Neural crest cell (in vitro differentiated cells): ENCODE results near the gene WSB1. TPM values are rescaled to one million over a fixed set of nuclear protein-coding genes. Genes with fewer than 3 reads are reported as not detected.
"Not testable (repeated sequence)": the region's sequence is repeated elsewhere in the genome, so short reads cannot be mapped to it uniquely, and the experiment has no call there.

Experiments
- DNase-seq: peaks from one replicate; pipeline ENCODE4 v3.0.0; 2021; ENCODE audit warnings: low read depth, mixed read lengths, low spot score
- H3K27ac Mint-ChIP-seq: one replicate; pipeline ENCODE4 v1.8.0; 2021; ENCODE audit warnings: mild to moderate bottlenecking, mixed read lengths; ENCODE audit not compliant: unreplicated experiment
- H3K27me3 Mint-ChIP-seq: 2 replicates; pipeline ENCODE4 v1.8.0; 2021; ENCODE audit warnings: low read depth, mild to moderate bottlenecking, mixed read lengths
- H3K36me3 Mint-ChIP-seq: 2 replicates; pipeline ENCODE4 v1.8.0; 2021; ENCODE audit warnings: low read depth, mild to moderate bottlenecking, mixed read lengths
- H3K4me1 Mint-ChIP-seq: 2 replicates; pipeline ENCODE4 v1.8.0; 2021; ENCODE audit warnings: mixed read lengths
- H3K4me3 Mint-ChIP-seq: one replicate; pipeline ENCODE4 v1.8.0; 2021; ENCODE audit warnings: mild to moderate bottlenecking, mixed read lengths
- H3K9me3 Mint-ChIP-seq: 2 replicates; pipeline ENCODE4 v1.8.0; 2021; ENCODE audit warnings: mixed read lengths
- total RNA-seq: library from RNA; stranded (reverse); gene quantifications from 2 replicates; pipeline ENCODE4 v1.2.1, GENCODE V29; 2021
- TF ChIP-seq, protein P1 (sequence below): fragments of 200-600 bp; sonication (generic); conservative IDR thresholded peaks from 2 replicates; pipeline ENCODE4 v1.5.0; 2021; ENCODE audit warnings: antibody characterized with exemption, mild to moderate bottlenecking

WSB1 gene
- total RNA-seq, 1 donor from 2014 or later: 237 TPM

- no peaks in the 10 kb centered on the region for H3K9me3 Mint-ChIP-seq
- DNase-seq: no peak
- H3K4me3 Mint-ChIP-seq: no peak overlapping the region
- H3K36me3 Mint-ChIP-seq: no peaks in the 10 kb centered on the region
- peaks cover 18% of the 10 kb centered on the region for H3K27me3 Mint-ChIP-seq
- H3K4me1 Mint-ChIP-seq: peaks cover 10% of the 10 kb centered on the region
- TF ChIP-seq, protein P1, sequence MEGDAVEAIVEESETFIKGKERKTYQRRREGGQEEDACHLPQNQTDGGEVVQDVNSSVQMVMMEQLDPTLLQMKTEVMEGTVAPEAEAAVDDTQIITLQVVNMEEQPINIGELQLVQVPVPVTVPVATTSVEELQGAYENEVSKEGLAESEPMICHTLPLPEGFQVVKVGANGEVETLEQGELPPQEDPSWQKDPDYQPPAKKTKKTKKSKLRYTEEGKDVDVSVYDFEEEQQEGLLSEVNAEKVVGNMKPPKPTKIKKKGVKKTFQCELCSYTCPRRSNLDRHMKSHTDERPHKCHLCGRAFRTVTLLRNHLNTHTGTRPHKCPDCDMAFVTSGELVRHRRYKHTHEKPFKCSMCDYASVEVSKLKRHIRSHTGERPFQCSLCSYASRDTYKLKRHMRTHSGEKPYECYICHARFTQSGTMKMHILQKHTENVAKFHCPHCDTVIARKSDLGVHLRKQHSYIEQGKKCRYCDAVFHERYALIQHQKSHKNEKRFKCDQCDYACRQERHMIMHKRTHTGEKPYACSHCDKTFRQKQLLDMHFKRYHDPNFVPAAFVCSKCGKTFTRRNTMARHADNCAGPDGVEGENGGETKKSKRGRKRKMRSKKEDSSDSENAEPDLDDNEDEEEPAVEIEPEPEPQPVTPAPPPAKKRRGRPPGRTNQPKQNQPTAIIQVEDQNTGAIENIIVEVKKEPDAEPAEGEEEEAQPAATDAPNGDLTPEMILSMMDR: no peak
- H3K27ac Mint-ChIP-seq: no peak overlapping the region
Observed at GRCh38 chr17:27247071-27247957, 46.6 kb upstream of the WSB1 start.

DNA sequence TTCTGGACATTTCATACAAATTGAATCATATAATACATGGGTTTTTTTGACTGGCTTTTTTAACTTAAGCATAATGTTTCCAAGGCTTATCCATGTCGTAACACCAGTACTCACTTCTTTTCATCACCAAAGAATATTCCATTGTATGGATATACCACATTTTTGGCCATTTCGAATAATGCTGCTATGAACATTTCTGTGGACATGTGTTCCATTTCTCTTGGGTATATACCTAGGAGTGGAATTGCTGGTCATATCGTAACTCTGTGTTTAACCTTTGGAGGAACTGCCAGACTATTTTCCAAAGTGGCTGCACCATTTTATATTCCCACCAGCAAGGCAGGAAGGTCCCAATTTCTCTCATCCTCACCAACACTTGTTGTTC lies 46.0 kb upstream of the WSB1 start:
- peaks cover 10% of the 10 kb centered on the region for H3K4me1 Mint-ChIP-seq
- TF ChIP-seq, protein P1: no peak

DNA sequence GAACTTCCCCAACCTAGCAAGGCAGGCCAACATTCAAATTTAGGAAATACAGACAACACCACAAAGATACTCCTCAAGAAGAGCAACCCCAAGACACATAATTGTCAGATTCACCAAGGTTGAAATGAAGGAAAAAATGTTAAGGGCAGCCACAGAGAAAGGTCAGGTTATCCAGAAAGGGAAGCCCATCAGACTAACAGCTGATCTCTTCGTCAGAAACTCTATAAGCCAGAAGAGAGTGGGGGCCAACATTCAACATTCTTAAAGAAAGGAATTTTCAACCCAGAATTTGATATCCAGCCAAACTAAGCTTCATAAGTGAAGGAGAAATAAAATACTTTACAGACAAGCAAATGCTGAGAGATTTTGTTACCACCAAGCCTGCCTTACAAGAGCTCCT lies 43.1 kb upstream of the WSB1 start:
- H3K36me3 Mint-ChIP-seq, H3K27ac Mint-ChIP-seq: not testable (repeated sequence)

More for the DNA sequence above, 46.0 kb upstream of the WSB1 start:
- Mint-ChIP-seq H3K27me3 (peaks cover 23% of the 10 kb centered on the region), H3K4me3 (no peak overlapping the region), H3K27ac (no peak overlapping the region), H3K9me3 (no peaks in the 10 kb centered on the region), H3K36me3 (no peaks in the 10 kb centered on the region)
- no peak for DNase-seq

DNA sequence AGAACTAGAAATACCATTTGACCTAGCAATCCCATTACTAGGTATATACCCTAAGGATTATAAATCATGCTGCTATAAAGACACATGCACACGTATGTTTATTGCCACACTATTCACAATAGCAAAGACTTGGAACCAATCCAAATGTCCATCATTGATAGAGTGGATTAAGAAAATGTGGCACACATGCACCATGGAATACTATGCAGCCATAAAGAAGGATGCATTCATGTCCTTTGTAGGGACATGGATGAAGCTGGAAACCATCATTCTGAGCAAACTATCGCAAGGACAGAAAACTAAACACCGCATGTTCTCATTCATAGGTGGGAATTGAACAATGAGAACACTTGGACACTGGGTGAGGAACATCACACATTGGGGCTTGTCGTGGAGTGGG lies 39.1 kb upstream of the WSB1 start:
- not testable (repeated sequence) for H3K4me3 Mint-ChIP-seq, H3K27ac Mint-ChIP-seq, DNase-seq, H3K36me3 Mint-ChIP-seq, H3K9me3 Mint-ChIP-seq
- peaks cover 26% of the 10 kb centered on the region for H3K27me3 Mint-ChIP-seq
- peaks cover 12% of the 10 kb centered on the region for H3K4me1 Mint-ChIP-seq

More for the DNA sequence above, 43.1 kb upstream of the WSB1 start:
- DNase-seq, H3K4me3 Mint-ChIP-seq, H3K4me1 Mint-ChIP-seq, H3K9me3 Mint-ChIP-seq: not testable (repeated sequence)
- H3K27me3 Mint-ChIP-seq: peaks cover 26% of the 10 kb centered on the region

DNA sequence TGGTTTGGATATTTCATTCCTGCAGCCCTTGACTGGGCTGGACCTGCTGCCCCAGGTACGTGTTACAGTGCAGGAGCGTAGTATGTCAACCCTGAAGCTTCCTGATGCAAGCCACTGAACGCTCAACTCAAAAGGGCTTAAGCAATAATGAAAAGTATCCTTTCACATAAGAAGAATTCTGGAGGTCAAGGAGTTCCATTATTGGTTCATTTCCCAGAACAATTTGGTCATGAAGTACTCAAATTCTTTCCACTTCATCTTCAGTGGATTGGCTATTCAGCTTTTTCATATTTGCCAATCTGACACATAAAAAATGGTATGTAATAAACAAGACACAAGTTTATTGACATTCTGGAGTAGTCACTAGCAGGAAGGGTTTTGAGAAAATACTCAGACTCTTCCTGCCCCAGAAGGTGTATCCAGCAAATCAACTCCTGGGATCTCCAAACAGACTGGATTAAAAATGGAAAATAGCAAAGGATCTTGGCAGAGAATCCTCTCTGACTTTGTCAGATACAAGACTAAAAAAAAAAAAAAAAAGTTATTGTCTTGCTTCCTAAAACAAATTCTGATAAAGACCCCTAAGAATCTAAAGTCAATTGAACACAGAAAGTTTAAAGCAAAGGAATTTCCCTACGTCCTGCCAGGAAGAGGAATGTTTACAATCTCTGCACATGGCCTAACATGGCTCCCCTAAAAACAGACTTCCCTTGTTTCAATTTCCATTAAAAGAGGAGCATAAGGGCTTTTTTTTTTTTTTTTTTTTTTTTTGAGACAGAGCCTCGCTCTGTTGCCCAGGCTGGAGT lies 37.5 kb upstream of the WSB1 start:
- Mint-ChIP-seq H3K27me3 (peaks cover 17% of the 10 kb centered on the region), H3K4me1 (peaks cover 12% of the 10 kb centered on the region), H3K27ac (peak overlapping the region; percentile 84), H3K36me3 (no peaks in the 10 kb centered on the region), H3K4me3 (no peak overlapping the region), H3K9me3 (no peaks in the 10 kb centered on the region)
- no peak for DNase-seq
- TF ChIP-seq, protein P1: no peak

GRCh38 chr17:27257031-27257357 lies 36.9 kb upstream of the WSB1 start:
- no peak overlapping the region for H3K4me3 Mint-ChIP-seq
- TF ChIP-seq, protein P1: no peak
- no peak overlapping the region for H3K27ac Mint-ChIP-seq
- DNase-seq: no peak
- H3K9me3 Mint-ChIP-seq: no peaks in the 10 kb centered on the region
- peaks cover 15% of the 10 kb centered on the region for H3K27me3 Mint-ChIP-seq
- peaks cover 12% of the 10 kb centered on the region for H3K4me1 Mint-ChIP-seq
- H3K36me3 Mint-ChIP-seq: no peaks in the 10 kb centered on the region
